Activated T-cell treated with anti-CD3 and anti-CD28 coated beads, Interleukin-2, amount 50 U/mL, for 4 hours (primary cell): ENCODE results near the gene ESR1. TPM values are rescaled to one million over a fixed set of nuclear protein-coding genes. Genes with fewer than 3 reads are reported as not detected.
"Not testable (repeated sequence)": the region's sequence is repeated elsewhere in the genome, so short reads cannot be mapped to it uniquely, and the experiment has no call there.

Source experiments
- ATAC-seq, 2 donors: fragments of 200-7000 bp; cut with Tn5 transposase; one replicate each; pipeline ENCODE4 v1.10.0; 2021
- DNase-seq: peaks from one replicate; pipeline ENCODE4 v3.0.0-alpha.2; 2020
- H3K27me3 Mint-ChIP-seq: one replicate; pipeline ENCODE4 v1.8.0; 2021; ENCODE audit warnings: low read depth, mixed read lengths
- H3K36me3 Mint-ChIP-seq: one replicate; pipeline ENCODE4 v1.8.0; 2022; ENCODE audit warnings: mixed read lengths; ENCODE audit not compliant: insufficient read depth
- H3K4me1 Mint-ChIP-seq: one replicate; pipeline ENCODE4 v1.8.0; 2021; ENCODE audit warnings: low read depth, mixed read lengths
- H3K4me3 Mint-ChIP-seq: one replicate; pipeline ENCODE4 v1.8.0; 2021; ENCODE audit warnings: mild to moderate bottlenecking, moderate library complexity, mixed read lengths
- H3K9me3 Mint-ChIP-seq: one replicate; pipeline ENCODE4 v1.8.0; 2021; ENCODE audit warnings: mixed read lengths
- total RNA-seq, 3 donors: library from RNA; stranded (reverse); gene quantifications; one replicate each; pipeline ENCODE4 v1.2.1, GENCODE V29; 2021

The ESR1 gene
- total RNA-seq, 3 donors from 2014 or later, result 0.13 to 0.68 (median 0.54) TPM

GRCh38 chr6:152004896-152005295 lies 197.4 kb downstream of the ESR1 start:
- Mint-ChIP-seq H3K9me3 (no peaks in the 10 kb centered on the region), H3K27me3 (no peaks in the 10 kb centered on the region), H3K4me3 (no peak overlapping the region), H3K36me3 (no peaks in the 10 kb centered on the region), H3K4me1 (no peaks in the 10 kb centered on the region)
- no peak for ATAC-seq
- DNase-seq, result no peak

DNA sequence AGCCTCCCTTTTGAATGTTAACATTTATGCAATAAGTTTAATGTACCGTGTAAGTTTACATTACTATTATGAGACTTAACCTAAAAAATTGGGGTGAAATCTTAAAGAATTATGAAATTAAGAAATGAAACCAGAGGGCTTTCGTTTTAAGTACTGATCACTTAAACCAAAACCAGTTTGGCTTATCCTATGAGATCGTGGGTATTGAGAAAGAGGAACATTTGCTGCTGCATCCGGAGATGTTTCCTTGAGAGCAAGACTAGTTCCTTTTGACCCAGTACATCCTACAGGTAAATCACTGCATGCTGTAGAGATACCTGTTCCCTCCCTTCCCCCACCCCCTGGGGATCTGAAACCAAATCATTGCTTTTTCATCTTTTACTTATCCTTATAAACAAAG lies 201.3 kb downstream of the ESR1 start:
- H3K4me3 Mint-ChIP-seq, result no peak overlapping the region
- ATAC-seq (no peak), DNase-seq (no peak)
- no peaks in the 10 kb centered on the region for H3K9me3 Mint-ChIP-seq
- no peaks in the 10 kb centered on the region for H3K4me1 Mint-ChIP-seq
- no peaks in the 10 kb centered on the region for H3K36me3 Mint-ChIP-seq
- H3K27me3 Mint-ChIP-seq, result peaks cover 2% of the 10 kb centered on the region

DNA sequence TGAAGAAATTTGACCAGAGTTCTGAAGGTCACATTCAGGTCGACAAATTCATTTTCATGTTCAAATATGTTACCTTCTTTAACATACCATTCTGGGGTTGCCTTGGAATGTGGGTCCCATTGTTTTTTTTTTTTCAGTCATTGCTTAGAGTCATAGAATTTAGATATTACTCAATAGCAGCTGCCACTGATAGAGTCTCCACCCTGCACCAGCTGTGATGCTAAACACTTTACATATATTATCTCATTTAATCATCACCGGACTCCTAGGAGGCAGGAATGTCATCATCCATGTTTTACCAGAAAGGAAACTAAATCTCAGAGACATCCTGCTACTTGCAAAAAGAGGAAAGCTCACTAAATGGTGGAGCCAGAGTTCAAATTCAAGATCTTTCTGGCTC lies 204.7 kb downstream of the ESR1 start:
- Mint-ChIP-seq H3K36me3 (peaks cover 4% of the 10 kb centered on the region), H3K4me1 (no peaks in the 10 kb centered on the region), H3K27me3 (peaks cover 2% of the 10 kb centered on the region), H3K9me3 (peaks cover 3% of the 10 kb centered on the region), H3K4me3 (no peak overlapping the region)
- ATAC-seq, result no peak
- DNase-seq, result no peak

DNA sequence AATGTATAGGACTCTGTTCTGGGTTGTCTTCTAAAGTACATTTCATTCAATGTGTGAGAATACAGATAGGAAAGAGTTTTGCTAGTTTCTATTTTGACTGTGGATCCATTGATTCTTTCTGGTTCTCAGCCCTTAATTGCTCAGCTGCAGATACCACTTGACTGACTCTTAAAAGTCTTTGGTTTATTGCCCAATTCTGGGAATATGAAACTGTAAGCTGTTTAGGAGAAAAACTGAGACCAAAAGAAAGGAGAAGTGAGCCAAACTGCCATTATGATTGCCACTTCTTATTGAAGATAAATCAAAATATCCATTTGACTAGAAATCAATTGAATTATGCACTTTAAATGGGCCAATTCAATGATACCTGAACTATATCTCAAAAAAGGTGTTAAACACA lies 211.4 kb downstream of the ESR1 start:
- no peaks in the 10 kb centered on the region for H3K4me1 Mint-ChIP-seq
- no peak overlapping the region for H3K4me3 Mint-ChIP-seq
- DNase-seq, result no peak
- peaks cover 9% of the 10 kb centered on the region for H3K9me3 Mint-ChIP-seq
- no peaks in the 10 kb centered on the region for H3K27me3 Mint-ChIP-seq
- H3K36me3 Mint-ChIP-seq, result peaks cover 6% of the 10 kb centered on the region
- no peak for ATAC-seq

GRCh38 chr6:152022303-152022702 lies 214.8 kb downstream of the ESR1 start:
- Mint-ChIP-seq H3K4me1 (peaks cover 9% of the 10 kb centered on the region), H3K27me3 (no peaks in the 10 kb centered on the region), H3K36me3 (peaks cover 2% of the 10 kb centered on the region), H3K9me3 (peaks cover 6% of the 10 kb centered on the region), H3K4me3 (no peak overlapping the region)
- ATAC-seq, result no peak
- no peak for DNase-seq

- DNase-seq (no peak), ATAC-seq (no peak)
- Mint-ChIP-seq H3K4me3 (no peak overlapping the region), H3K4me1 (peaks cover 9% of the 10 kb centered on the region), H3K36me3 (peaks cover 2% of the 10 kb centered on the region), H3K9me3 (peaks cover 6% of the 10 kb centered on the region), H3K27me3 (no peaks in the 10 kb centered on the region)
Observed at GRCh38 chr6:152023613-152024012, 216.1 kb downstream of the ESR1 start.

GRCh38 chr6:152026291-152026690 lies 218.8 kb downstream of the ESR1 start:
- Mint-ChIP-seq H3K9me3 (peaks cover 12% of the 10 kb centered on the region), H3K36me3 (peaks cover 2% of the 10 kb centered on the region), H3K4me3 (peak overlapping the region; percentile 19), H3K27me3 (no peaks in the 10 kb centered on the region), H3K4me1 (peaks cover 9% of the 10 kb centered on the region)
- DNase-seq, result no peak
- ATAC-seq, result no peak

- H3K36me3 Mint-ChIP-seq, DNase-seq, H3K4me1 Mint-ChIP-seq, ATAC-seq, H3K27me3 Mint-ChIP-seq, H3K4me3 Mint-ChIP-seq: not testable (repeated sequence)
- H3K9me3 Mint-ChIP-seq, result peaks cover 12% of the 10 kb centered on the region
Observed at GRCh38 chr6:152026744-152027143, 219.3 kb downstream of the ESR1 start.

DNA sequence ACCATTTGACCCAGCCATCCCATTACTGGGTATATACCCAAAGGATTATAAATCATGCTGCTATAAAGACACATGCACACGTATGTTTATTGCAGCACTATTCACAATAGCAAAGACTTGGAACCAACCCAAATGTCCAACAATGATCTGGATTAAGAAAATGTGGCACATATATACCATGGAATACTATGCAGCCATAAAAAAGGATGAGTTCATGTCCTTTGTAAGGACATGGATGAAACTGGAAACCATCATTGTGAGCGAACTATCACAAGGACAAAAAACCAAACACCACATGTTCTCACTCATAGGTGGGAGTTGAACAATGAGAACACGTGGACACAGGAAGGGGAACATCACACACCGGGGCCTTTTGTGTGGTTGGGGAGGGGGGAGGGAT lies 226.3 kb downstream of the ESR1 start:
- peaks cover 11% of the 10 kb centered on the region for H3K9me3 Mint-ChIP-seq
- not testable (repeated sequence) for H3K4me1 Mint-ChIP-seq, H3K4me3 Mint-ChIP-seq, H3K36me3 Mint-ChIP-seq, ATAC-seq, H3K27me3 Mint-ChIP-seq, DNase-seq

- H3K27me3 Mint-ChIP-seq, result no peaks in the 10 kb centered on the region
- H3K36me3 Mint-ChIP-seq, result no peaks in the 10 kb centered on the region
- no peak for DNase-seq
- H3K9me3 Mint-ChIP-seq, result peaks cover 8% of the 10 kb centered on the region
- H3K4me1 Mint-ChIP-seq, result no peaks in the 10 kb centered on the region
- ATAC-seq, result no peak
- H3K4me3 Mint-ChIP-seq, result no peak overlapping the region
Observed at GRCh38 chr6:152034631-152035030, 227.1 kb downstream of the ESR1 start.

DNA sequence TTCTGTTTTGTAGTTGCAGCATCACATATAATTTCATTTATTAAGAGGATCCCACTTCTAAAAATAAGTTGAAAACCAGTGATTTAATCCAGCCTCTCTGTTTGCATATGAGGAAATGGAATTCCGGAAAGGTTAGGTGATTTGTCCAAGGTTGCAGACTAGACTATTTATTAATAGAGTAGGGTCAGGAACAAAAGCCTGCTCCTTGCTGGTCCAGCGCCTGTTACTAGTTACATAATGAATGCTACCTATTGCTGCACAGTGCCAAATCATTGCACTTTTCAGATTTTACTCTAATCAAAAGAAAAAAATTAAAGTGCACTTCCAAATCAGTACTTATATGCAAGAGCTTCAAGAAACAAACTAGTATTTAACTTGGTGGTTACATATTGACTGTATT lies 238.6 kb downstream of the ESR1 start:
- no peaks in the 10 kb centered on the region for H3K36me3 Mint-ChIP-seq
- peaks cover 5% of the 10 kb centered on the region for H3K9me3 Mint-ChIP-seq
- no peak overlapping the region for H3K4me3 Mint-ChIP-seq
- DNase-seq, result no peak
- H3K27me3 Mint-ChIP-seq, result no peaks in the 10 kb centered on the region
- H3K4me1 Mint-ChIP-seq, result no peaks in the 10 kb centered on the region
- ATAC-seq, result no peak

DNA sequence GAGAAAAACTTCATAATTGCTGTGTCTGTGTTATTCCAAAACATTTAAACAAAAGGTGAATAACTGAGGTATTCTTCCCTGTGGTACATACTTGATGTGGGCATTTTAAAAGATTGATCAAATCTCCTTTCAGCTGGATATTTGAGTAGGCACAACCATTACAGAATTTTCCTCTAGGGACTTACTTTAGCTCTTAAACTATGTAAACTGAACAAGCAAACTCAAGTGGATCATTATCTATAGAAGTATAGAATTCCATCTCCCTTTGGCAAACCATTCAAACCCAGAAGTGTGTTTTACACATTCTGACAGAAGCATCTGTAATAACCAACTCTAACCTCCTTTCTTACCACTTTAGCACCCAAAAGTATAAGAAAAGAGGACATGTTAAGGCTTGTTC lies 241.4 kb downstream of the ESR1 start:
- H3K36me3 Mint-ChIP-seq, result no peaks in the 10 kb centered on the region
- no peak overlapping the region for H3K4me3 Mint-ChIP-seq
- DNase-seq (no peak), ATAC-seq (no peak)
- no peaks in the 10 kb centered on the region for H3K4me1 Mint-ChIP-seq
- H3K27me3 Mint-ChIP-seq, result no peaks in the 10 kb centered on the region
- no peaks in the 10 kb centered on the region for H3K9me3 Mint-ChIP-seq

GRCh38 chr6:152049502-152049901 lies 242.0 kb downstream of the ESR1 start:
- Mint-ChIP-seq H3K36me3 (no peaks in the 10 kb centered on the region), H3K4me3 (no peak overlapping the region), H3K9me3 (no peaks in the 10 kb centered on the region), H3K4me1 (no peaks in the 10 kb centered on the region), H3K27me3 (no peaks in the 10 kb centered on the region)
- ATAC-seq (no peak), DNase-seq (no peak)

GRCh38 chr6:152050451-152051195 lies 243.1 kb downstream of the ESR1 start:
- Mint-ChIP-seq H3K27me3 (no peaks in the 10 kb centered on the region), H3K36me3 (no peaks in the 10 kb centered on the region), H3K4me1 (no peaks in the 10 kb centered on the region), H3K9me3 (no peaks in the 10 kb centered on the region), H3K4me3 (no peak overlapping the region)
- ATAC-seq (no peak), DNase-seq (no peak)

DNA sequence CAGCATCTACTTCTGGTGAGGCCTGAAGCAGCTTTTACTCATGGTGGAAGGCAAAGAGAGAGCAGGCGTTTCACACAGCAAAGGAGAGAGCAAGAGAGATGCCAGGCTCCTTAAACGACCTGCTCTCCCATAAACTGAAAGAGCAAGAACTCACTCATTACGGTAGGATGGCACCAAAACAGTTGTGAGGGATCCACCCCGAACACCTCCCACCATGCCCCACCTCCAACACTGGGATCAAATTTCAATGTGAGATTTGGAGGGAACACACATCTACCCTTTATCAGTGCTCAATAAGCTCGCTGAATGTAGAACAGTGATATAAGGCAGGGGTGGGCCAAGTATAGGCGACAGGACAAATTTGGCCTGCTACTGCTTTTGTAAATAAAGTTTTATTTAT lies 244.6 kb downstream of the ESR1 start:
- Mint-ChIP-seq H3K27me3 (no peaks in the 10 kb centered on the region), H3K4me3 (no peak overlapping the region), H3K4me1 (no peaks in the 10 kb centered on the region), H3K9me3 (no peaks in the 10 kb centered on the region), H3K36me3 (no peaks in the 10 kb centered on the region)
- ATAC-seq (no peak), DNase-seq (no peak)
